Brain microvascular endothelial cell (primary cell): ENCODE results near the gene ATF7.
"Not testable (repeated sequence)": the region's sequence is repeated elsewhere in the genome, so short reads cannot be mapped to it uniquely, and the experiment has no call there.

Experiments
- DNase-seq: peaks from one replicate; pipeline ENCODE4 v3.0.0-alpha.2; 2020
- H3K27ac ChIP-seq: fragments of 250-450 bp; sonication (Bioruptor Pico); 2 replicates; pipeline ENCODE4 v1.5.1; 2020; ENCODE audit warnings: mild to moderate bottlenecking, moderate library complexity
- H3K27me3 ChIP-seq: fragments of 250-450 bp; sonication (Bioruptor Pico); replicated peaks from 2 replicates; pipeline ENCODE4 v1.5.1; 2020; ENCODE audit warnings: mild to moderate bottlenecking
- H3K36me3 ChIP-seq: fragments of 250-450 bp; sonication (Bioruptor Pico); replicated peaks from 2 replicates; pipeline ENCODE4 v1.5.1; 2020; ENCODE audit warnings: mild to moderate bottlenecking
- H3K4me3 ChIP-seq: 2 replicates; pipeline ENCODE4 v1.5.1; 2011; ENCODE audit warnings: low read depth, mild to moderate bottlenecking, control low read depth, low read length, moderate library complexity
- CTCF ChIP-seq: IDR thresholded peaks from 2 replicates; pipeline ENCODE4 v1.5.1; 2011; ENCODE audit warnings: low read depth, mild to moderate bottlenecking, moderate library complexity, low read length, control low read depth, inconsistent platforms; ENCODE audit errors: missing control alignments
- in situ Hi-C: cut with HindIII; loops from 2 replicates; pipeline ENCODE4 v1.10.0; 2017; ENCODE audit warnings: low sequenced_read_pairs, low pct_ligation_motif_present

Gene ATF7

DNA sequence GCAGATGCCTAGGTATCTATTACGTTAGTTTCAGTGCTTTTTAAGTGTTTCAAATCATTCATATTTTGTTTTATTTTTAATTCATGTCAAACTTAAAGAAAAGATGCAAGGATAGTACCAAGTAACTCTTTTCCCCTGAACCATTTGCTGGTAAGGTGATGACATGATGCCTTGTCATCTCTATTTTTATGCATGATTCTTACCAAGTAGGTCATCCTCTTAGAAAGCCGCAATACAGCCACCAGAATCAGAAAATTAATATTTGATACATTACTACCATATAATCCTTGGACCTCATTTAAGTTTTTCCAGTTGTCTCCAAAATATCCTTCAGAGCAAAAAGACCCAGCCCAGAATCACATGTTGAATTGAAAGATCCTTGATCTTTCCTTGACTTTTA lies 27.4 kb upstream of the ATF7 start:
- Histone ChIP-seq H3K4me3 (no peak overlapping the region), H3K36me3 (no peaks in the 10 kb centered on the region), H3K27me3 (no peaks in the 10 kb centered on the region), H3K27ac (no peak overlapping the region)
- in situ Hi-C loops: no loop called here
- DNase-seq: no peak
- TF ChIP-seq CTCF: no peak

DNA sequence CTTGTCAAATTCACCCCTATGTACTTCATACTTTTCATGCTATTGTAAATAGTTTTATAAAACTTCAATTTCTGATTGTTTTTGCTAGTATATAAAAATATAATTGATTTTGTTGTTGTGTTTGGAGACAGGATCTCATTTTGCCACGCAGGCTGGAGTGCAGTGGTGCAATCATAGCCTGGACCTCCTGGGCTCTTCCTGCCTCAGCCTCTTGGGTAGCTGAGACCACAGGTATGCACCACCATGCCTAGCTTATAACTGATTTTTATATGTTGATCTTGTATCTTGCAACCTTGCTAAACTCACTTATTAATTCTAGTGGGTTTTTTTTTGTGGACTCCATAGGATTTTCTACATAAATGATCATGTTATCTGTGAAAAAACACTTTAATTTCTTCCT lies 26.2 kb upstream of the ATF7 start:
- in situ Hi-C loops: no loop called here
- no peak for TF ChIP-seq CTCF
- H3K27me3 ChIP-seq: no peaks in the 10 kb centered on the region
- no peak overlapping the region for H3K4me3 ChIP-seq
- DNase-seq: peak; percentile 71
- peak overlapping the region; percentile 17 for H3K27ac ChIP-seq
- H3K36me3 ChIP-seq: no peaks in the 10 kb centered on the region

GRCh38 chr12:53651737-53652136 lies 25.6 kb upstream of the ATF7 start:
- no peak overlapping the region for H3K27ac ChIP-seq
- no peak overlapping the region for H3K4me3 ChIP-seq
- H3K36me3 ChIP-seq: no peaks in the 10 kb centered on the region
- DNase-seq: no peak
- no peak for TF ChIP-seq CTCF
- H3K27me3 ChIP-seq: no peaks in the 10 kb centered on the region
- in situ Hi-C loops: no loop called here

GRCh38 chr12:53646300-53646699 lies 20.1 kb upstream of the ATF7 start:
- DNase-seq, H3K27ac ChIP-seq, in situ Hi-C loops, H3K36me3 ChIP-seq, H3K4me3 ChIP-seq, H3K27me3 ChIP-seq: not testable (repeated sequence)

GRCh38 chr12:53645165-53645564 lies 19.0 kb upstream of the ATF7 start:
- in situ Hi-C loops: no loop called here
- Histone ChIP-seq H3K27ac (no peak overlapping the region), H3K27me3 (no peaks in the 10 kb centered on the region), H3K4me3 (no peak overlapping the region), H3K36me3 (no peaks in the 10 kb centered on the region)
- TF ChIP-seq CTCF: no peak
- DNase-seq: no peak

GRCh38 chr12:53644133-53644532 lies 18.0 kb upstream of the ATF7 start:
- in situ Hi-C loops: no loop called here
- no peak for DNase-seq
- H3K27me3 ChIP-seq: no peaks in the 10 kb centered on the region
- TF ChIP-seq CTCF: no peak
- no peaks in the 10 kb centered on the region for H3K36me3 ChIP-seq
- no peak overlapping the region for H3K4me3 ChIP-seq
- no peak overlapping the region for H3K27ac ChIP-seq
